Astrocyte of the spinal cord (primary cell): ENCODE measurements around the gene PTPRN2.

Source experiments
- DNase-seq: peaks from one replicate; pipeline ENCODE4 v3.0.0; 2011; ENCODE audit warnings: low read depth, low spot score
- H3K4me3 ChIP-seq: 2 replicates; pipeline ENCODE4 v1.5.1; 2011; ENCODE audit warnings: low read depth, mild to moderate bottlenecking, low read length, moderate library complexity
- CTCF ChIP-seq: IDR thresholded peaks from 2 replicates; pipeline ENCODE4 v1.5.1; 2012; ENCODE audit warnings: low read depth, mild to moderate bottlenecking, low read length, inconsistent platforms
- in situ Hi-C: cut with HindIII; loops from 2 replicates; pipeline ENCODE4 v1.10.0; 2017; ENCODE audit warnings: low sequenced_read_pairs

PTPRN2 gene

DNA sequence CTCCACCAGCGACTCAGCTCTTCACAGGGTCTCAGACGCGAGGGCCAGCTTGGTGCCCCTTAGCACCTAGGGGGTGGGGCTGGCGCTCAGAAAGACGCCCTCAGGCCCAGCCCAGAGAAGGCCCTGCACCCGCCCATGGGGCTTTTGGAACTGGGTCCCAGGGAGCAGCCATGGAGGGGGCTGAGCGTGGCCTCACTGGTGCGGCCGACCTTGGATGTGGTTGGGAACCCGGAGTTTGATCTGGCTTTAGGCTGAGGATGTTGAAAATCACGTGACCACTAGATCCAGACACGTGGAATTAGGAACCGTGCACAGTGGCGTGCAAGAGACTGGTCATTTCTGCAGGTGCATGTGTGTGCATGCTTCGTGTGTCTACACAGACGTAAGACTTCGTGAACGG lies 1065.4 kb downstream of the PTPRN2 start:
- TF ChIP-seq CTCF = no peak
- in situ Hi-C loops = no loop called here
- DNase-seq = no peak
- no peak overlapping the region for H3K4me3 ChIP-seq

DNA sequence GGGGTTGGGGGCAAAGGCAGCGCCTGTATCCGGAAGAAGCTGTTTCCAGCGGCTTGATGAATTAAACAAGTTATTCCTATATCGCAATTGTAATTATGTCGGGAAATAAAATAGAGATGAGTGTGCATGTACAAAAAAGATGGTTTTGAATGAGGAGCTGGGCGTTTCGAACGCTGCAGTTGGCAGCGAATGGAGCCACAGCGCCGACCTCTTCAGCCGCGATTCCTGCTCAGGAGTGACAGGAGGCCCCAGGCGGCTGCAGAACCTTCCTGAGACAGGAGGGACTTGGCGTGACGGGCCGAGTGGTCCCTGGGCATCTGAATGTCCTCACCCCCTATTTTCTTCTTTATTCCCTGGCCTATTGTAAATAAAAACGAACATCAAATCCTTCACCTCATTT lies 1065.9 kb downstream of the PTPRN2 start:
- DNase-seq = no peak
- TF ChIP-seq CTCF = no peak
- in situ Hi-C loops = no loop called here
- no peak overlapping the region for H3K4me3 ChIP-seq

- H3K4me3 ChIP-seq = no peak overlapping the region
- DNase-seq = no peak
- TF ChIP-seq CTCF = no peak
- in situ Hi-C loops = no loop called here
Observed at GRCh38 chr7:157521061-157521731, 1066.4 kb downstream of the PTPRN2 start.

DNA sequence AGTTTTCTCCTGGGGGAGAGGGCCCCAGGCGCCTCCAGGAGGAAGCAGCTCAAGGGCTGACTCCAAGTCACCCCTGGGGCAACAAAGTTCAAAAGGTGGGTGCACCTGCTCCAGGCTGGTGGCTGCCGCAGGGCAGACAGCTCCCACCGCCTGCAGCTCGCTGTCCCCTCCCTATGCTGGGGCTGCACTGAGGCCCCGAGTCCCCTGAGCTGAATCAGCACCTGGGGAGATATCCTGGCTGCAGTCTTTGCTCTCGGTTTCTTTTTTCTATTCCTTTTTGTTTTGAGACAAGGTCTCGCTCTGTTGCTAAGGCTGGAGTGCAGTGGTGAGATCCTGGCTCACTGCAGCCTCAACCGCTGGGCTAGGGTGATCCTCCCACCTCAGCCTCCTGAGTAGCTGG lies 1067.4 kb downstream of the PTPRN2 start:
- no peak for DNase-seq
- TF ChIP-seq CTCF = no peak
- in situ Hi-C loops = no loop called here
- H3K4me3 ChIP-seq = no peak overlapping the region

- in situ Hi-C loops = no loop called here
- no peak overlapping the region for H3K4me3 ChIP-seq
- TF ChIP-seq CTCF = no peak
- no peak for DNase-seq
Observed at GRCh38 chr7:157519798-157520244, 1067.8 kb downstream of the PTPRN2 start.

DNA sequence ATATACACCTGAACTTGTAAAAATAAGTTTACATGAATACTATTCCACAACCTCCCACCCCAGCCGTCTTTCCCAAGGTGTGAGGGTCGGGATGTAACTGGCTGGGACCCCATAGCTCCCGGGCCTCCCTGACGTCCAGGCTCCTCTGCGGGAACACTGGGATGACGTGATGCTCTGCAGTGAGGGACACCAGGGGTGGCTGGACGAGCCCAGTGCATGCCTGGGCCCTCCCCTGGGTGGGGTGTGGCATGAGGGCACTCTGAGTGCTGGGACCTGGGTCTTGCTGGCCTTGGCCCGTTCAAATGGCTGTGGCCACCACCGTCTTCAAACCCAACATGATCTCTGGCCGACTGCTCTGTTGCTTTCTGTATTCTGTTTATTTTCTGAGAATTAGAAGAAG lies 1068.4 kb downstream of the PTPRN2 start:
- DNase-seq = no peak
- in situ Hi-C loops = no loop called here
- H3K4me3 ChIP-seq = no peak overlapping the region
- no peak for TF ChIP-seq CTCF
